ENCODE data around the gene UPF2. TPM values are rescaled to one million over a fixed set of nuclear protein-coding genes. Genes with fewer than 3 reads are reported as not detected.
A peak's percentile ranks its signal among the peaks of the same experiment; 100 is the strongest.
"Not testable (repeated sequence)": the region's sequence is repeated elsewhere in the genome, so short reads cannot be mapped to it uniquely, and the experiment has no call there.

Gene UPF2
- total RNA-seq, 4 donors from 2014 or later, result 20.6 to 24.8 (median 21.9) TPM

DNA sequence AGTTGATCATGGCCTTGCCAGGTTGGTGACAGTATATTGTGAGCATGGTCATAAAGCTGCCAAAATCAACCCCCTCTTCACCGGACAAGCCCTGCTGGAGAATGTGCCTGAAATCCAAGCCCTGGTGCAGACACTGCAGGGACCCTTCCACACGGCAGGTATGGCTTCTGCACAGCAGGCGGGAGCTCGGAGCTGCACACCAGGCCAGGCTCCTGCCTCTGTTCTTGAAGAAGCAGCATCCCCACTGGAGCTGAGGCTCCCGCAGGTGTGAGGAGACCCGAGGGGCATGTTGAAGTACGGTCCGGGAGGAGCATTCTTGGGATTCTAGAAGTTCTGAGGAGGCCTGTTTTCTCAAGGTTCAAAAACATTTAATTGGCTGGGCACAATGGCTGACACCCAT lies 38.9 kb upstream of the UPF2 start:
- H3K4me3 ChIP-seq (ENCODE audit: low read depth, poor library complexity, severe bottlenecking), result no peak overlapping the region
- WGBS, 2 donors, result 94 to 96% methylated on average over 7 to 8 of the region's 8 CpGs
- intact Hi-C loops (cut with DNase I; ENCODE audit: low total_unique reads), result no loop called here
- no peak for DNase-seq (ENCODE audit: low spot score in 2 of 2)
- TF ChIP-seq POLR2A (IDR thresholded peaks at IDR 0.05), result no peak
- TF ChIP-seq, protein P1, sequence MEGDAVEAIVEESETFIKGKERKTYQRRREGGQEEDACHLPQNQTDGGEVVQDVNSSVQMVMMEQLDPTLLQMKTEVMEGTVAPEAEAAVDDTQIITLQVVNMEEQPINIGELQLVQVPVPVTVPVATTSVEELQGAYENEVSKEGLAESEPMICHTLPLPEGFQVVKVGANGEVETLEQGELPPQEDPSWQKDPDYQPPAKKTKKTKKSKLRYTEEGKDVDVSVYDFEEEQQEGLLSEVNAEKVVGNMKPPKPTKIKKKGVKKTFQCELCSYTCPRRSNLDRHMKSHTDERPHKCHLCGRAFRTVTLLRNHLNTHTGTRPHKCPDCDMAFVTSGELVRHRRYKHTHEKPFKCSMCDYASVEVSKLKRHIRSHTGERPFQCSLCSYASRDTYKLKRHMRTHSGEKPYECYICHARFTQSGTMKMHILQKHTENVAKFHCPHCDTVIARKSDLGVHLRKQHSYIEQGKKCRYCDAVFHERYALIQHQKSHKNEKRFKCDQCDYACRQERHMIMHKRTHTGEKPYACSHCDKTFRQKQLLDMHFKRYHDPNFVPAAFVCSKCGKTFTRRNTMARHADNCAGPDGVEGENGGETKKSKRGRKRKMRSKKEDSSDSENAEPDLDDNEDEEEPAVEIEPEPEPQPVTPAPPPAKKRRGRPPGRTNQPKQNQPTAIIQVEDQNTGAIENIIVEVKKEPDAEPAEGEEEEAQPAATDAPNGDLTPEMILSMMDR (IDR thresholded peaks at IDR 0.05), result no peak

DNA sequence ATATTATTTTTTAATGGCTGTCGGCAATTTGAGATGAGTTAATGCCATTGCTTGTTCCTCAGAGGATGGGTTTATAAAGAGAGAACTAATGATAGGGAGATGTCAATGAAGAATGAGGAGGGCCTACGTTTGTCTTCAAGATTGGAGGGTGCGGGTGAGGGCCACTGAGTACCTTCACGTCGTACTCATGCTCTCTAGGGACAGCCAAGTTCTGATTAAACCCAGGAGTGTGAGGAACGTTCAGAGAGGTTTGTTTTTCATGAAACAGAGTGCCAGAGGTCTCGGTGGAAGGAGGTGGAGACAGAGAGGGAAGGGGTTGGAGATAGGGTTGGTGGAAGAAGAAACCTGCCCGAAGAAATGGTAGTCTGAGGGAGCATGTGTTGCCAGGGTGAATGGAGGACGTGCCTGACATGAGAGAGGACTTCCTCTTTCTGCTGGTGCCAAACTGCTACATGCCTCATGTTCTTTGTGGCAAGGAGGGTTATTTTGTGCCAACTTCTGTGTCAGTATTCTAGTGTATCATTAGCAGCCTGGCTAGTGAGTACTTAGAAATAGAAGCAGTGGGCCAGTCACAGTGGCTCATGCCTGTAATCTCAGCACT lies 35.1 kb upstream of the UPF2 start:
- no peak for DNase-seq (ENCODE audit: low spot score in 2 of 2)
- 70 to 73% methylated on average over 9 of the region's 9 CpGs for WGBS, 2 donors
- TF ChIP-seq, protein P1 (IDR thresholded peaks at IDR 0.05), result no peak
- TF ChIP-seq POLR2A (IDR thresholded peaks at IDR 0.05), result no peak
- H3K4me3 ChIP-seq (ENCODE audit: low read depth, poor library complexity, severe bottlenecking), result no peak overlapping the region
- intact Hi-C loops (cut with DNase I; ENCODE audit: low total_unique reads), result no loop called here

DNA sequence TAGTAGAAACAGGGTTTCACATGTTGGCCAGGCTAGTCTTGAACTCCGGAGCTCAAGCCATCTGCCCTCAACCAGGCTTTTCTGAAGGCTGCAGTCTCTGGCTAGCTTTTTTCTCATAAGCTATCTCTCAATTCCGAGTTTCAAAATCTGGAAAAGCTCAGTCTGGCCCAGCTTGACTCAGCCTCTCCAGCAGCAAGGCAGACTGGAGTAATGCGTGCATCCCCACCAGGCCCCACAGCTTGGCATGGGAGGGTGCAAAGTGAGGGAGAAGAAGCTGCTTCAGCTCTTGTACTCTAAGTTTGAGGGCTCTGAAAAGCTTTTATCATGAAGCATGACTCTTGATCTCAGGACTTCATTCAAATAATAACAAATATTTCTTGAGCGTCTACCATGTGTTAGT lies 30.9 kb upstream of the UPF2 start:
- H3K4me3 ChIP-seq (ENCODE audit: low read depth, poor library complexity, severe bottlenecking), result no peak overlapping the region
- 71 to 73% methylated on average over 4 of the region's 4 CpGs for WGBS, 2 donors
- no peak for DNase-seq (ENCODE audit: low spot score in 2 of 2)
- TF ChIP-seq, protein P1 (IDR thresholded peaks at IDR 0.05), result no peak
- TF ChIP-seq POLR2A (IDR thresholded peaks at IDR 0.05), result no peak
- intact Hi-C loops (cut with DNase I; ENCODE audit: low total_unique reads), result no loop called here

DNA sequence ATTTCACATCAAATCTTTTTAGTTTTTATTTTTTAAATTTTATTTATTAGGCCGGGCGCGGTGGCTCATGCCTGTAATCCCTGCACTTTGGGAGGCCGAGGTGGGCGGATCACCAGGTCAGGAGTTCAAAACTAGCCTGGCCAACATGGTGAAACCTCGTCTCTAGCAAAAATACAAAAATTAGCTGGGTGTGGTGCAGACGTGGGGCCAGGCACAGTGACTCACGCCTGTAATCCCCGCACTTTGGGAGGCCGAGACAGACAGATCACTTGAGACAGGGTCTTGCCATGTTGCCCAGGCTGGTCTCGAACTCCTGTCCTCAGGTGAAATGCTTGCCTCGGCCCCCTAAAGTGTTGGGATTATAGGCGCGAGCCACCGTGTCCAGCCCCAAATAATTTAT lies 28.8 kb upstream of the UPF2 start:
- intact Hi-C loops (cut with DNase I; ENCODE audit: low total_unique reads); DNase-seq (ENCODE audit: low spot score in 2 of 2); H3K4me3 ChIP-seq (ENCODE audit: low read depth, poor library complexity, severe bottlenecking): not testable (repeated sequence)
- WGBS, 2 donors, result 89% methylated on average over 15 of the region's 15 CpGs

DNA sequence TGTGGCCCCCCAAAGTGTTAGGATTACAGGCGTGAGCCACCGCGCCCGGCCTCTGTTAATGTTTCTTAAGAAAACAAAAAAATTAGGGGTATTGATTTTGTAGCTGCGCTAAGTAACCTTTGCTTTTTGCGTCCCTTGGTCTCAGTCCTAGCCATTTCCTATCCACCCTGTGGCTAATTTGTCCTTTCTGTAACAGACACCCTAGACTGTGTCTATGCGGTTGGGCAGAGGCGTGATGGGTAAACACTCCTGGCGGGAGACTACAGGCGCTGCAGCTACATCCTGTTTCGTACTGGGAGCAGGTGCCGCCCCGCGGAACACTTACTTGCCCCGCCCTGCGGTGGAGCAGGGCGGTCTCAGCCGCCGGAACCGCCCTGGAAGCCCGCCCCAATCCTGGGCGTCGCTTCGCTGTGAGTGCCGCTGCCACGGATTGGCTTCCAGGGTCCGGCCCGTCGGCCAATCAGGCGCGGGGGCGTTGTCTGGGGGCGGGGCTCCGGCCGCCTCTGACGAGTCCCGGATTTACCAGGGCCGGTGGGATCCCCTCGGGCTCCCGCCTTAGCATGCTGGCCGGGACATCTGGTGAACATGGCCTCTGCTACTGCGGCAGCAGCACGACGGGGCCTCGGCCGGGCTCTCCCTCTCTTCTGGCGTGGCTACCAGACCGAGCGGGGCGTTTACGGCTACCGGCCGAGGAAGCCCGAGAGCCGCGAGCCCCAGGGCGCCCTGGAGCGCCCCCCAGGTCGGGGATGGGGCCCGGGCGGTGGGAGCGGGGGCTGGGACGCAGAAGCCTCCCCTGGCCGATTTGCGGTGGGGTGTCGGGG lies 26.1 kb upstream of the UPF2 start, which contains the start of gene DHTKD1:
Gene DHTKD1, plus strand, starts transcription at position 506 of the 821 bp plus-strand sequence. Its CDS starts 80 bp downstream, at position 586.
- 6 to 18% methylated on average over 13 to 51 of the region's 66 CpGs for WGBS, 2 donors
- TF ChIP-seq, protein P1 (IDR thresholded peaks at IDR 0.05), result peak in 1 of 3 donors; percentile 55
- TF ChIP-seq POLR2A (IDR thresholded peaks at IDR 0.05), result no peak
- H3K4me3 ChIP-seq (ENCODE audit: low read depth, poor library complexity, severe bottlenecking), result peak within 1 kb of the TSS; percentile 96
- intact Hi-C loops (cut with DNase I; ENCODE audit: low total_unique reads), result no loop called here
- DNase-seq (ENCODE audit: low spot score in 2 of 2), result peak; percentile 97 to 100

DNA sequence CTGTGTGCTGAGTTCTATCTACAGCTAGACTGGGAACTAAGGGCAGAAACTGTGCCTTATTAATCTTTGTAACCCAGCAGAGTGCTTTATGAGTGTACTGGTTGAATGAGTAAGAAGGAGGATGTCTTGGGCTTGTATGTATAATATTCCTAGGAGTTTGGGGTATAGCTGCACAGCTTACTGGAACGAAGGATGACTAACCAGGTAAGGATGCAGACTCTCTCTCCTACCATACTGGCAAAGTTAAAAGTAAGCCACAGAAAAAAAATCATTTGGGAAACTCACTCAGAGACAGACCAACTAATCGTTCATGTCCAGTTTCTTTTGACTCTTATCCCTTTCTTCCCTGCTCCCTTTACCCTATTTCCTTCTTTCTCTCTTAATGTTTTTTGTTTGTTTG lies 24.7 kb upstream of the UPF2 start:
- TF ChIP-seq POLR2A (IDR thresholded peaks at IDR 0.05), result no peak
- TF ChIP-seq, protein P1 (IDR thresholded peaks at IDR 0.05), result no peak
- intact Hi-C loops (cut with DNase I; ENCODE audit: low total_unique reads), result no loop called here
- 72 to 84% methylated on average over 2 of the region's 2 CpGs for WGBS, 2 donors
- DNase-seq (ENCODE audit: low spot score in 2 of 2), result no peak
- no peak overlapping the region for H3K4me3 ChIP-seq (ENCODE audit: low read depth, poor library complexity, severe bottlenecking)

All from lower leg skin (tissue), 4 donors.